ENCODE data around the gene OR5A1. TPM values are rescaled to one million over a fixed set of nuclear protein-coding genes. Genes with fewer than 3 reads are reported as not detected.

The OR5A1 gene
- not detected for total RNA-seq
- not detected for polyA plus RNA-seq (2013, experiment 1 of 2)
- not detected for polyA plus RNA-seq (2013, experiment 2 of 2)
- 0 to 0.07 (median 0) reads per million in 172 experiments for total RNA-seq

GRCh38 chr11:59436169-59436568, at the start of gene OR5A1:
TSS of gene OR5A1 (plus strand) at chr11:59436469. CDS start at chr11:59443169, 6,700 bp downstream.
- H3K4me1 ChIP-seq (ENCODE audit: insufficient read depth, low read length), result no peaks in the 10 kb centered on the region
- no peak within 1 kb of the TSS for H3K4me3 ChIP-seq (ENCODE audit: low read length)
- H3K4me3 Mint-ChIP-seq, result no peak within 1 kb of the TSS
- no peaks in the 10 kb centered on the region for H3K4me1 Mint-ChIP-seq (ENCODE audit: low read depth)
- CTCF ChIA-PET, result no interaction called here
- H3K27ac Mint-ChIP-seq, result no peak within 1 kb of the TSS
- no peaks in the 10 kb centered on the region for H3K36me3 ChIP-seq (ENCODE audit: insufficient read depth, low read length)
- no peak for ATAC-seq (ENCODE audit: poor library complexity)
- peaks cover 0 to 4% of the 10 kb centered on the region in 2 experiments for H3K27me3 ChIP-seq (ENCODE audit: control insufficient read depth in 1 of 2, insufficient read depth in 2 of 2, low read length in 2 of 2)
- TF ChIP-seq, protein P1, sequence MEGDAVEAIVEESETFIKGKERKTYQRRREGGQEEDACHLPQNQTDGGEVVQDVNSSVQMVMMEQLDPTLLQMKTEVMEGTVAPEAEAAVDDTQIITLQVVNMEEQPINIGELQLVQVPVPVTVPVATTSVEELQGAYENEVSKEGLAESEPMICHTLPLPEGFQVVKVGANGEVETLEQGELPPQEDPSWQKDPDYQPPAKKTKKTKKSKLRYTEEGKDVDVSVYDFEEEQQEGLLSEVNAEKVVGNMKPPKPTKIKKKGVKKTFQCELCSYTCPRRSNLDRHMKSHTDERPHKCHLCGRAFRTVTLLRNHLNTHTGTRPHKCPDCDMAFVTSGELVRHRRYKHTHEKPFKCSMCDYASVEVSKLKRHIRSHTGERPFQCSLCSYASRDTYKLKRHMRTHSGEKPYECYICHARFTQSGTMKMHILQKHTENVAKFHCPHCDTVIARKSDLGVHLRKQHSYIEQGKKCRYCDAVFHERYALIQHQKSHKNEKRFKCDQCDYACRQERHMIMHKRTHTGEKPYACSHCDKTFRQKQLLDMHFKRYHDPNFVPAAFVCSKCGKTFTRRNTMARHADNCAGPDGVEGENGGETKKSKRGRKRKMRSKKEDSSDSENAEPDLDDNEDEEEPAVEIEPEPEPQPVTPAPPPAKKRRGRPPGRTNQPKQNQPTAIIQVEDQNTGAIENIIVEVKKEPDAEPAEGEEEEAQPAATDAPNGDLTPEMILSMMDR (IDR thresholded peaks at IDR 0.05), result no peak
- H3K9me3 ChIP-seq (ENCODE audit: control insufficient read depth in 1 of 2, insufficient read depth in 1 of 2, low read length in 2 of 2), result no peaks in the 10 kb centered on the region
- DNase-seq, result no peak
- POLR2A ChIA-PET, result no interaction called here
- no peaks in the 10 kb centered on the region for H3K36me3 Mint-ChIP-seq (ENCODE audit: low read depth)
- H3K27ac ChIP-seq (ENCODE audit: low read depth in 1 of 2, low read length in 2 of 2), result no peak within 1 kb of the TSS
- intact Hi-C loops (cut with DNase I, micrococcal nuclease), result no loop called here
- peaks cover 12% of the 10 kb centered on the region for H3K27me3 Mint-ChIP-seq
- no peaks in the 10 kb centered on the region for H3K9me3 Mint-ChIP-seq

DNA sequence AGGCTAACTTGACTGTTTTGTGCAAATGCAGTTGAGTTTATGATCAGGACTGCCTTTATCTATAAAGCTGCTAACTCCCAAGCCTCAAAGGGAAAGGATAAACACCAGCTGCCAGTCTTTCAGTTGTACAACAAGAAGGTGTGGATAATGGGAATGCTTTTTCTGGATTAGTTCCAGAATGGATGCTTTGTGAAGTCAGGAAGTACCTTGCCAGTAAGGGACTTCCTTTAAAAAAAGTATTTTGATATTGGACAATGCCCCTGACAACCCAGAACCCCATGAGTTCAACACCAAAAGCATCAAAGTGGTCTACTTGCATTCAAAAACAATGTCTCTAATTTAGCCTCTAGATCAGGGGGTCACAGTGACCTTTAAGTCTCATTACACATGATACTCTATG, 42.1 kb upstream of the OR5A1 start:
- H3K27ac Mint-ChIP-seq, result no peak overlapping the region
- DNase-seq, result no peak
- no peaks in the 10 kb centered on the region for H3K36me3 ChIP-seq (ENCODE audit: insufficient read depth, low read length)
- H3K4me3 ChIP-seq (ENCODE audit: low read length), result no peak overlapping the region
- H3K27me3 ChIP-seq (ENCODE audit: control insufficient read depth in 1 of 2, insufficient read depth in 2 of 2, low read length in 2 of 2), result no peaks in the 10 kb centered on the region
- H3K36me3 Mint-ChIP-seq (ENCODE audit: low read depth), result no peaks in the 10 kb centered on the region
- TF ChIP-seq, protein P1 (IDR thresholded peaks at IDR 0.05), result no peak
- no peaks in the 10 kb centered on the region for H3K4me1 Mint-ChIP-seq (ENCODE audit: low read depth)
- ChIA-PET POLR2A (no interaction called here), CTCF (no interaction called here)
- no peaks in the 10 kb centered on the region for H3K4me1 ChIP-seq (ENCODE audit: insufficient read depth, low read length)
- no peak overlapping the region for H3K27ac ChIP-seq (ENCODE audit: low read depth in 1 of 2, low read length in 2 of 2)
- H3K9me3 Mint-ChIP-seq, result peaks cover 2% of the 10 kb centered on the region
- peaks cover 10% of the 10 kb centered on the region for H3K27me3 Mint-ChIP-seq
- no peak overlapping the region for H3K4me3 Mint-ChIP-seq
- intact Hi-C loops (cut with DNase I, micrococcal nuclease), result no loop called here
- no peak for ATAC-seq (ENCODE audit: poor library complexity)
- H3K9me3 ChIP-seq (ENCODE audit: control insufficient read depth in 1 of 2, insufficient read depth in 1 of 2, low read length in 2 of 2), result no peaks in the 10 kb centered on the region

GRCh38 chr11:59400461-59401261, 35.6 kb upstream of the OR5A1 start:
- DNase-seq (no peak), ATAC-seq (ENCODE audit: poor library complexity) (no peak)
- Histone ChIP-seq H3K27me3 (ENCODE audit: control insufficient read depth in 1 of 2, insufficient read depth in 2 of 2, low read length in 2 of 2) (no peaks in the 10 kb centered on the region), H3K36me3 (ENCODE audit: insufficient read depth, low read length) (no peaks in the 10 kb centered on the region), H3K4me3 (ENCODE audit: low read length) (no peak overlapping the region), H3K27ac (ENCODE audit: low read depth in 1 of 2, low read length in 2 of 2) (no peak overlapping the region), H3K9me3 (ENCODE audit: control insufficient read depth in 1 of 2, insufficient read depth in 1 of 2, low read length in 2 of 2) (peaks cover 0 to 8% of the 10 kb centered on the region in 2 experiments), H3K4me1 (ENCODE audit: insufficient read depth, low read length) (no peaks in the 10 kb centered on the region)
- no peaks in the 10 kb centered on the region for H3K27me3 Mint-ChIP-seq
- H3K4me3 Mint-ChIP-seq, result no peak overlapping the region
- intact Hi-C loops (cut with DNase I, micrococcal nuclease), result no loop called here
- H3K36me3 Mint-ChIP-seq (ENCODE audit: low read depth), result no peaks in the 10 kb centered on the region
- no peaks in the 10 kb centered on the region for H3K4me1 Mint-ChIP-seq (ENCODE audit: low read depth)
- ChIA-PET CTCF (no interaction called here), POLR2A (no interaction called here)
- H3K9me3 Mint-ChIP-seq, result peaks cover 4% of the 10 kb centered on the region
- TF ChIP-seq, protein P1 (IDR thresholded peaks at IDR 0.05), result no peak
- H3K27ac Mint-ChIP-seq, result no peak overlapping the region
